Raji (cell line): ENCODE measurements around the gene NR6A1.

Experiments used
- POLR2A ChIP-seq: IDR thresholded peaks from 2 replicates; pipeline ENCODE4 v1.6.1; 2011; ENCODE audit warnings: low read depth, low read length, control low read depth; ENCODE audit not compliant: insufficient read depth

NR6A1 gene

GRCh38 chr9:124680049-124680448, 91.1 kb downstream of the NR6A1 start:
- TF ChIP-seq POLR2A = no peak

DNA sequence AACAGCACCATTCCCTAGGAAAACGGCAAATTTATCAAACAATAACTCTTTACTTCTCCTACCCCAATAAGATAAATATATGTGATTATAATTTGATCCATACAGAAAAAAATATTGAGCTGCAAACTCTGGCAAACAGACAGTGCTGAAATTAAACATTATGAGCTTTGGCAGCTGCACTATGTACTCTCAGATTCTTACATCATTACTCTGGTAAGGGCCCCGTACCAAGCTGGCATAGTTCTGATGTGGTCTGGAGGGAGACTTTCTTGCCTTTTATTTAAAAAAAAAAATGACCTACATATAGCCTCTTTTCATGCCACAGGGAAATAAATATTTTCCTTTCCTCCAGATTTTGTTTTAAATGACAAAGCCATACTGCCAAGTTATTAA, 95.0 kb downstream of the NR6A1 start:
- TF ChIP-seq POLR2A = no peak

DNA sequence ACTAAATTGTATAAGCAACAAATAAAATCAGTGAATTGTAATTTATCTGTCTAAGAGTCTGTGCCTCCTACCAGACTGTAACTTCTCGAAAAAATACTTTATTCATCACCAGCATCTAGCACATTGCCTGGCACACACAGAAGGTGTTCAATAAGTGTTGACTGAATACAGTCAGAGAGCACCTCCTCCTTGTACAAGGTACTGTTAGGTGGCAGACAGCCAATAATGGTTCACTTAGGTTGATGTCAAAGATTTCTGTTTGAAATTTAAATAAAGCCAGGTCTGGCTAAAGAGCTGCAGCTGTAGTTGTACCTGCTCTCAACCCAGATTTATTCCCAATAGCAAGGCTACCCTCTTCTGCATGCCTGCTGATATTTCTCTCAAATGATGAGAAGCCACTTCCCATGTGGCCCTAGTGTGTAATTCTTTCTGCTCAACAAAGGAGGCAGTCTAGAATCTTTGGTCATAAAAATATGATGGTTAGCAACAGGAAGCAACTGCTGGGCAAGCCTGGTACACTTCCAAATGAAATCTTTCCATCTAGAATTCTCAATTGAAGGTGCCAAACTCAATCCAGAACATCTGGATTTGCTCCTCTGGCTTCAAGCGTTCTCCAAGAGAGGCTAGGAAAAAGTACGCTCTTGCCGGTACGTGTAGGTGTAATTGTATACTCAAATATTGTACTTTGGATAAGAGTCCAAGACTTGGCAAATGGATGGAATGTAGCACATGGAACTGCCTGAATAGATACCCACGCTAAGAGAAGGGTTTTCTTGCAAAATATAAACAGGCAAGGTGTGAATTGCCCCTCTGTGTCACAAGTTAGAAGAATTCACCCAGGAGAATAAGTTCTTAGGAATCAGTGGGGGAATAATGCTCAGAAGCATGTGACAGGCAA, 95.6 kb downstream of the NR6A1 start:
- no peak for TF ChIP-seq POLR2A

DNA sequence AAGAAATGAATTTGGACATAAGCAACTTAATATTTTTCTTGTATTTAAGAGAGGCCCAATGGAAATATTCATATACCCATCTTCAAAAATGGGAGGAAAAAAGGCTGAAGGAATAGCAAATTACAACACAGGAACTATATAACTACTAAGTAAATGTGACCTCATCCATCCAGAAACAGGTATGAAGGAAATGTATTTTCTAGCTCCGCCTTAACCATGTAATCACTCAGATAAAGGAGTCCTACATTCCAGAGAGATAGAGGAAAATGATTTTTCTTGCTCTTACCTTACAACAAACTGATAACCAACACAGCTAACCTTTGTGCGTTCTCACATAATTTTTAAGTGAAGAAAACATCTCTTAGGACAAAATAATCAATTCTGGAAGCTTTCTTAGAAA, 96.5 kb downstream of the NR6A1 start:
- TF ChIP-seq POLR2A = no peak

DNA sequence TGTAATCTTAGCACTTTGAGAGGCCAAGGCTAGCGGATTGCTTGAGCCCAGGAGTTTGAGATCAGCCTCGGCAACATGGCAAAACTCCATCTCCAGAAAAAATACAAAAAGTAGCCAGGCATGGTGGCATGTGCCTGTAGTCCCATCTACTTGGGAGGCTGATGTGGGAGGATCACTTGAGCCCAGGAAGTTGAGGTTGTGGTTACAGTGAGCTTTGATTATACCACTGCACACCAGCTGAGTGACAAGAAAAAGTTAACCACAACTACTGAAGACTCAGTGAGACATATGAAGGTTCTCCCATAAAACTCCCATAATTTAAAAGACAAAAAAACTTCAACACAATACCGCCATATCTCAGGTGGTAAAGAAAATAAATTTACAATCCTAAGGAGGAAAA, 98.0 kb downstream of the NR6A1 start:
- TF ChIP-seq POLR2A = no peak

- TF ChIP-seq POLR2A = no peak
These were observed 99.2 kb downstream of the NR6A1 start for GRCh38 chr9:124671861-124672260.

GRCh38 chr9:124666642-124667041, 104.5 kb downstream of the NR6A1 start:
- no peak for TF ChIP-seq POLR2A

GRCh38 chr9:124665391-124666058, 105.6 kb downstream of the NR6A1 start:
- no peak for TF ChIP-seq POLR2A

GRCh38 chr9:124664143-124664542, 107.0 kb downstream of the NR6A1 start:
- TF ChIP-seq POLR2A = no peak

GRCh38 chr9:124663046-124663961, 107.8 kb downstream of the NR6A1 start:
- TF ChIP-seq POLR2A = no peak

DNA sequence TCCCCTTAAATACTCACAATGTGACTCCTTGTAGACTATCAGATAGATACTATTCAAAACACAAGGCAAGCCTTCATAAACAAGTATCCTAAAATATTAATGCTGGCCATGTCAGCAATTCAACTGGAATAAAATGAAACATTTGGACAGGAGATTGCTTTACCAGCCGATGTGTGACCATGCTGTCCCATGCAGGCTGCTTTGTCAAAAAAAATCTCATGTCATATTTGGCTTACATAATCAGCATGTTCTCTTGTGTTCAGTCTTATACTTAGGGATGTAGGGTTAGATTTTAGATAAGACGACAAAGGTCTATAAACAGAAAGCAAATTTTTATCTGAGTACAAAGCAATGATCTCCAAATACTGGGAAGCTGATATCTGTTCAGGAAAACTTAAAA, 108.5 kb downstream of the NR6A1 start:
- TF ChIP-seq POLR2A = no peak

- no peak for TF ChIP-seq POLR2A
These were observed 109.8 kb downstream of the NR6A1 start for GRCh38 chr9:124661271-124661670.

DNA sequence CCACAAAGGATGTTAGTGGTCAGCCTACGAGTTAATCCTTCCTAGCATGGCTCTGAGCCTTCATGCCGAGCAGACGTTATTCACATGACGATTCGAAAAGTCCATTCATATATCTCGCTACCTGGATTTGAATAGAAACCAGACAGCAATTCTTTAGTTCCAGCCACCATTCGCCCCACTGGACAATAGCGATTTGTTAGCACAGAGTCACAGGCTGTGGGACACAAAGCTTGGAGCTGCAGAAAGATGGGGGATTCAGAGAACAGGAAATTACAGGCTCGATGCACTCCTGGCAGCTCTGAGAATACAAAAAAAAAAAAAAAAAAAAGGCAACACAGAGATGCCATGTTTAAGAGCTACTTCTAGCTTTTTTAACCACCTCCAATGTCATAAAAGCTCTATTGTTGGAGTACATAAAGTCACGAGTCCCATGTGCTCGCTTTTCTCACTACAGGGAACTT, 110.7 kb downstream of the NR6A1 start:
- TF ChIP-seq POLR2A = no peak

GRCh38 chr9:124659099-124659659, 111.9 kb downstream of the NR6A1 start:
- TF ChIP-seq POLR2A = no peak

DNA sequence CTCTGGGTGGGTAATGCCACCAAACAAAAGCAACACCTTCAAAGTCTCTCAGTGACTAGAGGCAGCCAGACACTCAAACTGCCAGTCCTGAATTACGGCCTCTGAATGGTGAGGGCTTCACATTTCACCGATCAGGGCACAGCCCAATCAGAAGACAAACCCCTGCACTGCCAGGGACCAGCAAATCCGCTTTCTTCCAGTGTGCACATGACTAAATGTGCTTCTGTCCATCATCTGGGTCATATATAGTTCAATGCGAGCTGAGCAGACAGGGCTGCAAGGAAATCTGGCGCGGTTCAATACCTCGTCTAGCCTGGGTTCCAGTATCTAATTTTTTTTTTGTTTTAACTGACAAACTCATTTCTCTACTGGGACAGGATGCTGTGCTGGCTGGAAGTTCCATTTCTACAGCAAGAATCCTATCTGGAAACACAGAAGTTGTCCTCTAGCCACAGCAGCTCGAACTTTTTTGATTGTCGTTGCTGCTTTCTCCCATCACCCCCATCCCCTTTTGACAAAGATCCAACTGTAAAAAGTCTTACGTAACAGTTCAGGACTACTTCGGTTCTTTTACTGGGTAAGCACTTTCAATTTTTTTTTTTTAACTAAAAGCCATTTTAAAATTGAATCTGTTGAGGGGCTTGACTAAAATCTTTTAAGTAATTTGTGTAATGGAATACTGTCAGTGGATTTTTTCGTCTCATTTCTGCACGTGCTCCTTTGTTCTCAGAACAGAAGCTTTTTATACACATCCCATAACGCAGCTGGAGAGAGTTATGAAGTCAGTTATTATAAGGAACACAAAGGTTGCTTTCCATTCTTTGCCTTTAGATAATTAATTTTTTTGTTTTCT, 112.7 kb downstream of the NR6A1 start:
- TF ChIP-seq POLR2A = no peak

- no peak for TF ChIP-seq POLR2A
These were observed 113.6 kb downstream of the NR6A1 start for GRCh38 chr9:124657516-124657915.
